Activated T-cell treated with anti-CD3 and anti-CD28 coated beads for 4 hours (primary cell): Measurements from ENCODE around the gene PRKCA.
"Not testable (repeated sequence)": the region's sequence is repeated elsewhere in the genome, so short reads cannot be mapped to it uniquely, and the experiment has no call there.

ENCODE experiments used
- DNase-seq: peaks from one replicate; pipeline ENCODE4 v3.0.0-alpha.2; 2020

The PRKCA gene

DNA sequence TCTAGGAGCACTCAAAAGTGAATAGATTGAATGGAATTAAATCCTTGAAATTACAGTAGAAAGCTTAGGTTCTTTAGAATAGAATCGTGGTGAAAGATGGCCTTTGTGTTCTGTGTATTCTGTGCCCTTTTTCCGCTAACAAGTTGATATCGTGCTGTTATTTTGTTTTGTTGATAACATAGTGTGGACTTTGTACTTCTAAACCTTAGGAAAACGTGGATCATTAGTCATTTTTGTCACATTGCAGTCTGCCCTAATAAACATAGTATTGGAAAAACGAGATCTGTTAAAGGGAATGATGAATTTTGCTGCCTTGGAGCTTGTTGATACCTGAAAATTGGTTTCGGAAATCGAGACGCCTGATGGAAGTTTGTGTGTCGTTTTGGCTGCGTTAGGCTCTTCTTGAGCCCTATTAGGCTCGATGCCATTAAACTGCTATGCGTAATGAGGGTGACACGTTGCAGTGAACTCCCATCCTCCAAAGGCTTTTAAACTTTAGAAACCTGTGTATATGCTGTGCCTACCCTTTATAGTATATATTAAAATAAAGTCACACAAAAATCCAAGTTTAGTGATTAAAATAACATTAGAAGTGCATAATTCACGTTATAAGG is 145.7 kb downstream of the PRKCA start:
- no peak for DNase-seq

DNA sequence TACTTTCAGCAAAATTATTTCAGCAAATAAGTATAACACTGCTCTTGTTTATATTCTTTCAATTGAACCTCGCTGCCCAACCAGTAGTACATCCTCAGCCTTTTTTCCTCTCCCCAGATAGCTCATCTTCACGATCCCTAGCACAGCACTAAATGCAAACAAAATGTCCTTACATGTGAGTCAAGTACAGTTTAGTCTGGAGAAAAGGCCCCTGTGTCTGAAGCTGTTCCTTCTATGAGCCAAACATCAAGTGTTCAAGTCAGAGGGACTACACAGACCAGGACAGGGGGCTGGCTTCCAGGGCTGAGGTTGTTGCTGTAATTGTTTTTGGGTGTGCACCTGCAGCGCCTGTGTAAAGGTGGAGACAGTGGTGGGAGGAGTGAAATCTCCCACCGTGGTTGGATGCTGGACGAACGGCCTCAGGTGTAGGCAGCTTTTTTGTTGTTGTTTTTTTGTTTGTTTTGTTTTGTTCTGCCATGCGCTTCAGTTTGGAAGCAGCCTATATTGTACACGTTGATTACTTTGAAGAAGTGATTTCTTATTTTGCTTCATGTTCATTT is 147.1 kb downstream of the PRKCA start:
- no peak for DNase-seq

DNA sequence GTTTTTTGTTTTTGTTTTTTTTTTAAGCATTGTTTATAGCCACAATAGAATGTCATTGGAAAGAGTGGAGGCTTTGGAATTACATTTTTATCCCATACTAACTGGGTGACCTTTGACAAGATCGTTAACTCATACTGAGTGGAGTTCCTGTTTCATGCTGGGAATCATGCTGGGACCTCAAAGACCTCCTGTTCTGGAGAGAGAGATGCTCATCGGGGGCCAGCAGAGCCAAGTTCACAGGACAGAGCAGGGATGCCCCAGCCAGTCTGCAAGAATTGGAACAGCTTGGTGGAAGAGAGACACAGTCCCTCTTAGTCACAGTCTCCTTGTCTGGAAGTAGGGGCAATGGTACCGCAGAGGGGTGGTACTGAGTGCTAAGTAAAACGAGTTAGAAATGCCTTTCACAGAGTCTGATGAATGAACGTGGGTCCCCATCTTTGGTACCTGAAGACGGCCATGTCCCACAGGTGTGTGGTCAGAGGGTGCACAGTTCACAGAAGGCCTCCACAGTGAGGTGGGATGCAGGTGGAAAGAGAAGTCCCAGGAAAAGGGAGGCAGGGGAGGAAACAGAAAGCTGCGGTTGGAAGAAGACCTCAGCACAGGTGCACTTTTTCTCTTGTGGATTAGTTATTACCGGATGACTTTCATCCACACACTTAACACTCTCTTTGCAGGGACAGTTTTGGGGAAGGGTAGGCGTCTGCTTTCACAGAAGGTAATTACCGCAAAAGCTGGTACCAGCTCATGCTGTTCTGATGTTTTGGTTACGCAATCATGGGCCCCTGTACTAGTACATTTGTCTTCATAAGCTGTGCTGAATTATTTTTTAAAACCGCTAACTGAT is 147.8 kb downstream of the PRKCA start:
- DNase-seq = no peak

DNA sequence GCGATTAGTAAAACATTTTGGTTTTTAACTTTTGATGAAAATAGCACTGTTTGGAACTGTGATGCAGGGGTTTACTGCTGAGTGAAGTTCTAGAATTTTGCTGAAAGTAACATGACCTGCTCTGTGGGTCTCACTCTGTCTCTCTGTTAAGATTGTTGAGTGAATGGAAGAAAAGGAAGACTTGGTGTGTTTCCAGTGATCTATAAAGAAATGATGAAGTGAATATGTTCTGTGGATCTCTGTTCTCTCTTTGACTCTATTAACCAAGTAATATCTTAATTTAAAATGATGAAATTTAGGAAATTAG is 148.4 kb downstream of the PRKCA start:
- no peak for DNase-seq

DNA sequence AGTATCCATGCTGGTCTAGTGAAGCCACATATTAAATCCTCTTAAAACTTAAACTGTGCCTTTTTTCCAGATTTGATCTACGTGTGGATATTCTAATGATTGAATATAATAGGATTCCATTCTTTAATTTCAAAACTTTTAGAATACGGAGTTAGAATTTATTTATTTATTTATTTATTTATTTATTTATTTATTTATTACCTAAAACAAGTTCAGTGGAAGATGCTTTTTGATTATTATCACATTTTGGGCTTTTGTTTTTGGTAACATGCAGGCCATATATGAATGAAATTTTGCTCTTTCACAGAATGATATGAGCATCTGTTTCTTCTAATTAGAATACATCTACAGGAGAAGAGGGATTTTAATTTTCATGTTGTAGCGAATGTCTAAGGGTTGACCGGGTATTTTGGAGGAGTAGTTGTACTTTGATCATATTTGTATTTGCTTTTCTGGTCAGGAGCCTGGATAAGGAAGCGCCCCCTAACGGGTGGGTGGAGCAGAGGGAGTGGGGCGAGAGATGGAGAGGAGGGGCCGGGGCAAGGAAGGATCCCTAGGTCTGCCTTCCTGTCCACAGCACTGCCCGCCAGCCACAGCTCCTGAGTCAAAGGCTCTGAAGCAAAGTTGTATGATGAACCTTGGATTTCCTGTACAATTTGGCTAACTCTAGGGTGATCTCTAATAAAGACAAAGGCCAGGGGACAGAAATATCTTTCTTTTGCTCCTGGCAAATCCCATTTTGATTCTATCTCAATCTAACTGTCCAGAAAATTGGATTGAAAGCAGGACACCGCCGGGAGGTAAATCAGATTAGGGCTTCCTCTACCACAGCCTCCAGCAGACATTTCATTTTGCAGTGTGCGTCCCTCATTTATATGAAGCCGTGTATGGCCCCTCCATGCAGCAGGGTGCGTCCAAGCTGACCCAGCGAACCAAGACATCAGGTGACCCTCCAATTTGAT is 149.1 kb downstream of the PRKCA start:
- DNase-seq = no peak

DNA sequence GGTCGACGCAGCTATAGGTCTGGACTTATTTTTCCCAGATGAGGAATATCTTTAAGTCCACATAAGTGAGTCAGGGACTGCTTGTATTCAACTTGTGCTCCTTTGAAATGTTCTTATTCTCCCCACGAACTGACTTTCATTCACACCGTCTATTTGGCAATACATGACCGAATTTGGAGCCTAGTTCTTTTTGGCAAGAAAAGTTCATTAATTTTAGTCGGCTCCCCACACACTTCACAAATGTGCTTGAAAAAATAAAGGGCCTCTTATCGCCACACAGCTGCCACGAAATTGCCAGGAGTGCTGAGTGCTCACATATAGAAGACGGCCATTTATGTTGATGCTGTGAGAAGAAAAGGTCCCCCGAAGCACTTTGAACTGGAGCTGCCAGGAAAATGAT is 152.6 kb downstream of the PRKCA start:
- DNase-seq = no peak

DNA sequence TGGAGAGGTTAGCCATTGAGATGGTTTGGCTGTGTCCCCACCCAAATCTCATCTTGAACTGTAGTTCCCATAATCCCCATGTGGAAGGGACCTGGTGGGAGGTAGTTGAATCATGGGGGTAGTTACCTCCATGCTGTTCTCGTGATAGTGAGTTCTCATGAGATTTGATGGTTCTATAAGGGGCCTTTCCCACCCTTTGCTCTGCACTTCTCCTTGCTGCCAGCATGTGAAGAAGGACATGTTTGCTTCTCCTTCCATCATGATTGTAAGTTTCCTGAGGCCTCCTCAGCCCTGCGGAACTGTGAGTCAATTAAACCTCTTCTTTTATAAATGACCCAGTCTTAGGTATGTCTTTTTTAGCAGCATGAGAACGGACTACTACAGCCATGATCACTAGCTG is 155.1 kb downstream of the PRKCA start:
- DNase-seq = not testable (repeated sequence)

DNA sequence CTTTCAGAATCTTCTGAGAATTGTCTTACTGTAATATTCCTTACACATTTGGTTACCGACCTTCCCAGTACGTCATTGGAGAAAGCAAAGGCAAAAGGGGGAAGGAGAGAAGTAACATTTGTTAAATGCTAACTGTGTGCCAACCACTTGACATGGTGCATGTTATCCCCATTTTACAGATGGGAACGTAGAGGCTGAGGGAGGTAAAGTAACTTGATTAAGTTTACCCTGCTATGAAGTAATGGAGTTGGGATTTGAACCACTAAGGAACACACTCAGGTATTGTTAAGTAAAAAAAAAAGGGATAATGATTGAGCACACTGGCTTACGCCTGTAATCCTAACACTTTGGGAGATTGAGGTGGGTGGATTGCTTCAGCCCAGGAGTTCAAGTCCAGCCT is 156.4 kb downstream of the PRKCA start:
- DNase-seq = no peak

DNA sequence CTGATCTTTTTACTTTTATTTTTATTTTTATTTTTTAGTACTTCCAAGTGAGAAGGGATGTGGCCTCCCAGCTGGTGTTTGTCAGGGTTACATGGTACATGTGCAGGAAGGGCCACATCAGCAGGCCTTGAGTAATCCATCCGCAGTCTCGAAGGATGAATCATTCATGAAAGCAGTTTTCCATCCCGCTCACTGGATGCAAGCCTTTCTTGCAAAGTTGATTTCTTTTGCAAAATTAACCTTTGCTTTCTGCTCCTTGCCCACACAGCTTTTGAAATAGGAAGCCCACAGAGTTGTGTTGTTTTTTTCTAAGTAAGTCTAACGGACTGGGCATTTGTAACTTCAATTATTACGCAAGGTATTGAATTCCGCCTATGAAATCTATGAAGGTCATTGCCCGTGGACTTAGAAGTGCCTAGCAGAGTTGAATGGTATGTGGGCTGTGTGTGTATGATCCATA is 157.4 kb downstream of the PRKCA start:
- no peak for DNase-seq

DNA sequence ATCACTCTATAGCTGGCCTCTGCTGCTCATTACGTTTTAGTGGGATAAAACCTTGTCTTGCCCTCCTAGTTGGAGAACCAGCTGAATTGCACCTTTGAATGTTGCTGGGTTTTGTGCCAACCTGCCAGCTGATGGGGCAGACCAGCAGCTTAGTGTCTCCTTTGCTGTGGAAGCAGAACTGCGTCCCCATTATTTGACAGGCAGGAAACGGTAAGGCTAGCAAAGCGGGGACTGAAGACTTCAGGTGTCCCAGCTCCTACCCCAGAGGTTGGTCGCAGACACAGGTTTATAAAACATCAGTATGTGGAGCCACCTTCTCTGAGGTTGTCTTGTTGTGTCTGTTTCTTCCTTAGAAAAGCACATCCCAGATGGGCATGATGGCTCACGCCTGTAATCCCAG is 158.1 kb downstream of the PRKCA start:
- DNase-seq = no peak

DNA sequence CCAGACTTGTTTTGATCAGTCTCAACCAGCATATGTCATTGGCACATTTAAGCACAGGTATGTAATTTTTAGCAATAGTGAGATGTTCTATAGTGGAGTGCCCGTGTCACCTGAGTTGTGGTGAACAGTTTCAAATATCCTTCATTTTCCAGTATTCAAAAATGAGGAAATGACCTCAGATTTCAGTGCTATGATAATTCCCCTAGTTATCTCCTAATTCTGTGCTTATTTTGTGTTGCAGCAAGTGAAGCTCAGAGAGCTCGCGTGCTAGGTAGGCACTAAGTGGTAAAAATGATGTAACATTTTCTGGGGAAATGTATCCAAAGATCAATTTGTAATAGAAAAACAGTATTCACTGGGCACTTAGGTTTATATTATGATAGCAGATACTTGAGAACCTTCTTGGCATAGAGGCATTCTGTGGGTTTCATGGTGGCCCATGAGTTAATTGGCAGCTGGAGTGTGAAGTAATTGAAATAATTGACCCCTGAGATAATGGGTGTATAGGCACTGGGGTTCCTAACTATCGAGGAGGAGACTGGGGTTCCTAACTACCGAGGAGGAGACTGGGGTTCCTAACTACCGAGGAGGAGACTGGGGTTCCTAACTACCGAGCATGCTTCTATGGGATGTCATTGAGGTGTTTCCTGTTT is 159.1 kb downstream of the PRKCA start:
- DNase-seq = no peak

DNA sequence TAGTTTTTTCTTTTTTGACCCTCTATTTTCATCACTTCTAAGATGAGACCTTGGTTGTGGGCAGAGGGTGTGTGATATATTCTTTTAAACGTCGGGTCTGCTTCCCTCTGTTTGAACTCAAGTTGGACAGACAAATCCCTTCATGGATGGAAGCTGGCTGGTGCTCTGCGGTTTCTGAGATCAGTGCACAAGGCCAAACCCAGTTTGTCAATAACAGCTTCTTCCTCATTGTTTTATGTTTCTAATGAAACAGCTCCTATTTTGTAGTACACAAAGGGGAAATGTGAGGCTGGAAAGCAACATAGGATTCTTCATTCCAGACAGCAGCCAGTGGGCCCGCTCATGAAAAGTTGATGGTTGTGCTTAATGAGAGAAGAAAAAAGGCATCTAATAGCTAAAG is 159.6 kb downstream of the PRKCA start:
- no peak for DNase-seq

DNA sequence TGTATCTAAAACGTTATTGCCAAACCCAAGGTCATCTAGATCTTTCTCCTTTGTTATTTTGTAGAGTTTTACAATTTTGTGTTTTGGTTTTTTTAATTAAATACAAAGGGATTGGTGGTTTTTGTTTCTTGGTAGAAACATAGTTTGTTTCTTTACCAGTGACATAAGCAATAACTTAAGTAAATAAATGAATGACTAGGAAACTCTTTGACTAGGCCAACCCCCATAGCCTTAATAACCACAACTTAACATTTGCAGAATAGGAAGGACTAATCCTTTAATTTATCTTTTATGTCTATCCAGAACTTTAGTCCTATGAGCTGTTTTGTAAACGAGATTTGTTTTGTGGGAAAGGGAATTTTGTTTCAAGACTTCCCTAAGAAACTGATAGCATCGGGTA is 162.5 kb downstream of the PRKCA start:
- DNase-seq = no peak

DNA sequence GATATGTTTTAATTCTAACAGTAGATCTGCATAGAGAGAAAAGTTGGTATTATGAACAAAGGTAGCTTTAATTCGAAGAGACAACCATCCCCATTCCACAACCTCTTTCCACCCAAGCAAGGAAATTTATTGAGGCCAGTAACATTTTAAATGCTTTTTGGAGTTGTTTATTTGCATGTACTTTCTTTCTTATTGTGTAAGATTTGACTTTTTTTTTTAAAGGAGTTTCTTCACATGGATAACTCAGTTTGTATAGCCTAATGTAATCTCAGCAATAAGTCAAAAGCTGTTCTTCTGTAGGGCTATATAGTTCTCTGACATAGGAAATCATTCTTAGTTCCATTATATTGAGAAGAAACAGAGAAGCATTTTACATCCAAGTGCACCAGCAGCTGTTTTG is 163.3 kb downstream of the PRKCA start:
- DNase-seq = no peak

DNA sequence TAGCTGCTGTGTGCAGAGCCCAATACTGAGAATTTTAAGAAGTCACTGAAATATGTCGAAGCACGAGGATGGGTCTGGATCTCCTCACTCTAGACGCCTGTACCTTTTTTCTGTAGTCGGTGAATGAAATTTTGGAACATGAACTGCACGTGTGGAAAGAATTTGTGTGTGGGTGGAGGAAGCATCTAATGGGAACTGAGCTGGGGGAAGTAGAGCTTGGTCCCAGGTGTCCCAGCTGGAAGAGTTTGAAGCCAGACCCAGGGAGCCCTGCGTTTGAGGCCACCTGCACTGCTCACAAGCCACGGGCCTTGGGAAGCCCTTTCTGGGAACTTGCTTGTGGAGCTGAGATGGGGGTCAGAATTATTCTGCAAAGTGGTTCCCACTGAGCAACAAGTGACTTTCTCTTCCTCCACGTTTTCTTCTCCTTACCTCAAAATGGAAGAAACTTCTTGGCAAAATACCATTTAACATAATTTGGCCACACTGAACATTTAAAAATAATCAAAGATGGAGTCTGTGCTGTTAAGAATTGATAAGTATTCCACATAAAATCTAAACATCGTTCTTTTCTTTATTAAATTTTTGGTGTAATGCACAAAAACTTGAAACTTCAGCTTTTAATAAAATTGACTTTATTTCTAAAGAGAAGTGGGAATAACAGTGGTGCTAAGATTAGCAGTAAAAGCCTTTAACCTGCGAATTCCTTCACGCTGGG is 163.8 kb downstream of the PRKCA start:
- DNase-seq = no peak

DNA sequence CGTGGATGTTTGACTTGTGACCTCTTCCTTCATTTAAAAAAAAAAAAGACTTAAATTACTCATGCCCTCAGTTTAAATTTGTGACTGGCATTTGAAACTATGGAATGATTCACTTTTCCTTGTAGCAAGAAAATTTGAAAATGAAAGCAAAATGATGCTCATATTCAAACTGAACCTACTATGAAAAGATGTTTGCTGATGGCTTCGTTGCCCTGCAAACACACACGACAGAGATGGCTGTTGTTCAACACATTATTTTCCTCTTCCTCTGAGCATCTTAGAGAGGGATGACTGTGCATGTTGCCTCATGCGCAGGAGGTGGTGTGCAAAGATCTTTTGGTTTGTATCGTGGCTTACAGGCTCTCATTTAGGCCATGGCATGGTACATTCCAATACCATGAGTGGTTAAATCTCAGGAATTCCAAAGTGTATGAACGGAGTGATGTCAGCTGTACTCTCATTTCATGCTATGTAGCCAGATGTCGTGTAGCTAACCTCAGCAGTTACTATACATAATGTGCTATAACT is 164.5 kb downstream of the PRKCA start:
- DNase-seq = no peak

DNA sequence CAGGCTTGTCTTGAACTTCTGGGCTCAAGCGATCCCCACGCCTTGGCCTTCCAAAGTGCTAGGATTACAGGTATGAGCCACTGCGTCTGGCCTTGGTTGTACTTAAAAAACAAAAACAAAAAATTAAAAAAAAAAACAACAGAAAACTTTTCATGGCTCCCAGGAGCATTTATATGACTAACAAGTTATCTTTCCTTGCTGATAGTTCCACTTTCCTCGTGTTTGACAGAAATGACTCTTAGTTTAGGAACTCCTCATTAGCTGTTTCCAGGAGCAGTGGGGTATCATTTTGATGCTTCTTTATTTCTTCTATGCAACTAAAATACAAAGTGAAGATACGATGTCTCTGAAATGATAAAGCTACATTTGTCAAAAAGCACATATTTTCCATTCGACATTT is 165.4 kb downstream of the PRKCA start:
- no peak for DNase-seq

DNA sequence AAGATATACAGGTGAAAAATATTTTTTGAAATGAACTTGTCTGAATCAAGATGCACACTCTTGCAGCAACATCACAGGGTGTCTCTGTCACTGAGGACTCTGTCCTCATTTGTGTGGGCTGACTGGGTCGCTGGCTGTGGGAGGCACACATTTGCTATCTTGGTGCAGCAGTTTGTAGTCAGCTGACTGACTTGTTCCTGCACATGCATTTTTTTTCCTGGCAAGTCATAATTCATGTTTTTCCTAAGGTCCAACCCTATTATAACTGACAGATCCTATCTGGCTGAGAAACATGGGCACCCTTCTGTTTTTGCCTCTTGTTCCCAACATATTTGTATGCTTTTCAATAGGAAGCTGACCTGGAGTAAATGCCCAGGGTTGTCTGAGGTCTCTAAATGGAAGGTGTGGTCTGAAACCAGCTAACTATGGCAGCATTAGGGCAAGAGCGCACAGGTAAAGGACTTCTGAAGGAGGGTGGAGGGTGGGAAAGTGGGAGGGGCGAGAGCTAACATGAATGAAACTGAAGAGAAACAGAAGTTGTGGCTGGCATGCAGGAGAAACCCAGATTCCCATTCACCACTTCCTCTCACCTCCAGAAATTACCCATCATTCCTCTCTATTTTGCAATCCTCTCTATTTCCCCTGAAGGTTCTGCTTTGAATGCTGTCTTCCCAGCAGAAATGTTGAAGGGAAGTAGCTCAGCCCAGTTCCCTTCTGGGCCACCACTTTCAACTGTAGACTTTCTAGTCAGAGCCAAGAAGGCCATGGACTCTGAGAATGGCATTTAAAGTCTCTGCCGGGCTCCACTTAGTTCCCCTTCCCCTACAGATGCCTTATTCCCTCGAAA is 166.1 kb downstream of the PRKCA start:
- no peak for DNase-seq

DNA sequence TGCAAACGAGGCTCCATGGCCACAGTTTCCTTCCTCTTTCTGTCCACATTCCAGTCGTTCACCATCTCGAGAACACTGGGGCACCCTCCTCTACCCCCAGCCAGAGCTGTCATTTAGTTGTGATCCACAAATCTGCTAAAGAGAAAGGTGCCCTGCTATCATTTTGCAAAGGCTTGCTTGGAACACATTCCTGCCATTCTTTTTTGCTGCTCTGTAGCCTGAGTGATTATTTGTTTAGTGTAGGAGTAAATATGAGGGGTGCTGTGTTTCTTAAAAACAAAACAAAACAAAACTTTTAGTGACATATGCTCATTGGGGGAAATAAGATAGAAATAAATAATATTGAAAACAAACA is 166.7 kb downstream of the PRKCA start:
- DNase-seq = no peak

DNA sequence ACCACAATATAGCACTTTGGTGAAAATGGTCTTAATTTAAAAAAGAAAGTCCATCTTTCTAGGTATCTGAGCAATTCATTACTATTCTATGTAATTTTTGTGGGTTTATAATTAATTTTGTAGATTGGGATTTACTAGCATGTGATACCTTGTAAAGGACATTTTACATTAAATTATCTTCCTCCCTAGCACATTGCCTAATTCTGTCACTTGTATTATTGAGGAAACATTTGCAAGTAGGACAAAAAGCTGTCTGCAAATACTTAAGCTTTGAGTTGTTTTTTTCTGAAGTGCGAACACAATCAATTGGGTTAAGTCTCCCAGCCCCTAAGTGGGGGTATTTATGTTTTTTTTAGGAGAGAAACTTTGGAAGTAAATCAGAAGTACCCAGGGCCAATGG is 167.0 kb downstream of the PRKCA start:
- DNase-seq = no peak

DNA sequence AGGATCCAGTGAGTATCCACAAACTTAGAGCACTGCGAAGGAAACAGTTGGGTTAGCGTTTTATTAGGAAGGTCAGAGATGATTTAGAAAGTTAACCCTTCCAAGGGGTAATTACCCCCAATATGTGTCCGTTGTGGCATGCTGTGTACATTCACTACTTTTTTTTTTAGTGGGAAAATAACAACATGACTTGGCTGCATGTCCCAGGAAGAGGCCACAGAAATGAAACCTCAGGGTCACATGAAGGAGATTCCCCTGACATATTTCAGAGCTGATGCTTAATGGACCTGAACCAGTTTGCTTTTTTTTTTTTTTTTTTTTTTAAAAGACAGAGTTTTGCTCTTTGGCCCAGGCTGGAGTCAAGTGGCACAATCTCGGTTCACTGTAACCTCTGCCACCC is 167.5 kb downstream of the PRKCA start:
- no peak for DNase-seq
